Activated CD4-positive, alpha-beta memory T cell treated with anti-CD3 and anti-CD28 coated beads, Interleukin-2, amount 10 ng/mL, durations not matched to agents 7 days and 5 days (primary cell): ENCODE data around the gene PDGFRB. TPM values are rescaled to one million over a fixed set of nuclear protein-coding genes. Genes with fewer than 3 reads are reported as not detected.

ENCODE experiments used
- CTCF ChIA-PET: fragments of 350-600 bp; sonication (Branson Sonifier 250); formaldehyde crosslinking; loops from one replicate; lab custom pipeline; 2021; ENCODE audit warnings: antibody characterized with exemption, inconsistent platforms; lab: Charles Lee
- POLR2A ChIA-PET: fragments of 350-600 bp; sonication (Branson Sonifier 250); formaldehyde crosslinking; loops from one replicate; lab custom pipeline; 2021; ENCODE audit warnings: antibody characterized with exemption; lab: Charles Lee
- DNase-seq: peaks from one replicate; pipeline ENCODE4 v3.0.0-alpha.2; 2020
- H3K27ac Mint-ChIP-seq: one replicate; pipeline ENCODE4 v1.8.0; 2021; ENCODE audit warnings: mild to moderate bottlenecking, mixed read lengths
- H3K27me3 Mint-ChIP-seq: one replicate; pipeline ENCODE4 v1.8.0; 2021; ENCODE audit warnings: mixed read lengths
- H3K36me3 Mint-ChIP-seq: one replicate; pipeline ENCODE4 v1.8.0; 2021; ENCODE audit warnings: low read depth, mixed read lengths
- H3K4me1 Mint-ChIP-seq: one replicate; pipeline ENCODE4 v1.8.0; 2021; ENCODE audit warnings: mixed read lengths
- H3K4me3 Mint-ChIP-seq: one replicate; pipeline ENCODE4 v1.8.0; 2021; ENCODE audit warnings: mild to moderate bottlenecking, mixed read lengths
- H3K9me3 Mint-ChIP-seq: one replicate; pipeline ENCODE4 v1.8.0; 2021; ENCODE audit warnings: mixed read lengths
- total RNA-seq, 2 experiments: library from RNA; stranded (reverse); gene quantifications; one replicate each; pipeline ENCODE4 v1.2.3, GENCODE V29; 2021

The PDGFRB gene
- total RNA-seq, 2 experiments from 2014 or later: 7.2 to 9.0 TPM

DNA sequence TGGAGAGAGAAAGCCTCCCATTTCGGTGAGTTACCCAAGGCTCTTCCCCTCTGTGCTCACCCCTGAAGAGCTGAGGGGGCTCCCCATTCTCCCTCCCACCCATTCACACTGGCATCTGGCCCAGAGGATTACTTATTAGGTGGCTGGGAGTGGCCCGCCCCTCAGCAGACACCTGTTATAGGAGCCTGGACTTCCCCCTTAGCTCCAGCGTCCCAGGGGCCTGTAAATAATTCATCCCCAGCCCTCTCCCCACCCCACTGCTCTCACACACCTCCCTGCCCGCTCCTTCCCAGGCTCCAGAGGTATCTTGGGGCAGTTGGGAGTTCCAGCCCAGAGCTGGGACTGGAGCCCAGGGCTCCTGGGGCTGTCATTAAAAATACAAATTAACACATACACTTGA is 22.6 kb upstream of the PDGFRB start:
- ChIA-PET CTCF (no interaction called here), POLR2A (no interaction called here)
- H3K4me1 Mint-ChIP-seq: no peaks in the 10 kb centered on the region
- H3K9me3 Mint-ChIP-seq: no peaks in the 10 kb centered on the region
- DNase-seq: no peak
- no peak overlapping the region for H3K27ac Mint-ChIP-seq
- peaks cover 10% of the 10 kb centered on the region for H3K27me3 Mint-ChIP-seq
- H3K4me3 Mint-ChIP-seq: no peak overlapping the region
- H3K36me3 Mint-ChIP-seq: no peaks in the 10 kb centered on the region

DNA sequence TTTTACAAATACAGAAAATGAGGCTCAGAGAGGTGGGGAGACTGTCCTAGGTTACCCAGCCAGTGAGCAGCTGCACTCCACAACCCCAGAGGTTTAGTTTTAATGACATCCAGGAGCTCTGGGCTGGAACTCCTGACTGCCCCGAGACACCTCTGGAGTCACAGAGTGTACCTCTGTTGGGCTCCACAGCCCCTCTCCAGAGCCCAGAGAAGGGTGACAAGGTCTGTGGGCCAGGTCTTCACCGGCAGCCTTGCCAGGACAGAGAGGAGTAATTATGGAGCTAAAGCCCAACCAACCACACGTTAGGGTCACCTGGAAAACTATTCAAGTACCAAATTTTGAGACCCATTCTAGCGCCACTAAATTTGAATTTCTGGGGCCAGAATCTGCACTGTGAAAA is 22.1 kb upstream of the PDGFRB start:
- DNase-seq: no peak
- CTCF ChIA-PET: interaction anchor here (1.0 to 2.2 kb wide), 2 partner anchors 32 to 43 kb away, joined by 3 to 6 read pairs; no protein-coding TSS in a partner anchor
- H3K27ac Mint-ChIP-seq: no peak overlapping the region
- no peaks in the 10 kb centered on the region for H3K4me1 Mint-ChIP-seq
- H3K27me3 Mint-ChIP-seq: peaks cover 10% of the 10 kb centered on the region
- H3K36me3 Mint-ChIP-seq: no peaks in the 10 kb centered on the region
- POLR2A ChIA-PET: no interaction called here
- H3K9me3 Mint-ChIP-seq: no peaks in the 10 kb centered on the region
- no peak overlapping the region for H3K4me3 Mint-ChIP-seq

DNA sequence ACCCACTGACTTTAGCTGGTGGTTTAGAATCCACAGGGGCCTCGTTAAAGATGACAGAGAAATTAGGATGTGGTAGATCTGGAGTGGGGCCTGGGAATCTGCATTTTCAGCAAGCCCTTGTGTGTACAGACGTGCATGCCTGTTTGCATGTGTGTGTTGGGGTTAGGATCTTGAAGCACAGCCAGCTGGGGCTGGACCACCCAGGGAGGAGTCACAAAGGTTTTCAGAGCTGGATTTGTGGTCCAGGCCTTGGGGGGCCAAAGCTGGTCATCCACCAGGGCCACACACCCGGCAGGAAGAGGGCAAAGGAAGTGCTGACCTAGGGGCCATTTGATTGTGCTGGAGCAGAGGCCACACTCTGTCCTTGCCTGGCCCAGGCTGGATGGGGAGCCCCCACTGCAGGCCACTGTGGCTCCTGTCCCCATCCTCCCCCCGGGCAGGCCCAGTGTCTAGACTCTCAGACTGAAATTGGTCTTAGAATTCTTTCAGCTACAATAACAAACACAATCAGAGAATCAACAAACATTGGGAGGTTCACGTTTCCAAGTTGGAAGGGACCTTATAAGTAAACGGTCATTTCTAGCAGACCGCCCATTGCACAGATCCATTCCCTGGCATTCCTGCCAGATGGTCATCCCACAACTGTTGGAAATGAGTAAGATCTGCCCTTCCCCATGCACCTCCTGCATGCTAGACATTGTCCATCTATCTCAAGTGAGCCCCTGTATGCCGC is 21.3 kb upstream of the PDGFRB start:
- Mint-ChIP-seq H3K4me1 (no peaks in the 10 kb centered on the region), H3K36me3 (no peaks in the 10 kb centered on the region), H3K27ac (no peak overlapping the region), H3K9me3 (no peaks in the 10 kb centered on the region), H3K27me3 (peaks cover 13% of the 10 kb centered on the region), H3K4me3 (no peak overlapping the region)
- ChIA-PET POLR2A (no interaction called here), CTCF (interaction anchor here (1.0 to 3.0 kb wide), 6 partner anchors 14 to 46 kb away, joined by 3 to 15 read pairs (median 5); no protein-coding TSS in a partner anchor)
- no peak for DNase-seq

DNA sequence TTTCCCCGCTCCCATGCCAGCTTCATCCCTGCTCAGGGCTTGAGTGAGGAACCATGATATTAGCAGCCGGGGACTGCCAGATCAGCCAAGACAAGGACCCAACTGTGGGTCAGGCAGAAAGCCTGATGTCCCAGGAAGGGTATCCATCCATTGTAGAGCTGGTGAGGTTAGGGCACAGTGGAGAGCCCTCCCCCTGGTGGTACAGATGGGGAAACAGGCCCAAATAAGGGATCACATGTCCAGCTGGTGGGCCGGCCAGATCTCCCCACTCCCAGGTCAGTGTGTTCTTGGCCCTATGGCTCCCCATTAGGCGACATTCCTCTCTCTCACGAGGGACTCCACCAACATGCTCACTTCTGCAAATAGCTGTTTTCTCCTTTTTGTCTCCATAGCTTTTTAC is 19.9 kb upstream of the PDGFRB start:
- Mint-ChIP-seq H3K27ac (no peak overlapping the region), H3K4me3 (no peak overlapping the region), H3K27me3 (peaks cover 16% of the 10 kb centered on the region), H3K36me3 (no peaks in the 10 kb centered on the region), H3K4me1 (no peaks in the 10 kb centered on the region), H3K9me3 (no peaks in the 10 kb centered on the region)
- ChIA-PET CTCF (interaction anchor here (1.1 to 3.0 kb wide), 9 partner anchors 11 to 175 kb away, joined by 3 to 15 read pairs (median 4); no protein-coding TSS in a partner anchor), POLR2A (no interaction called here)
- DNase-seq: no peak

DNA sequence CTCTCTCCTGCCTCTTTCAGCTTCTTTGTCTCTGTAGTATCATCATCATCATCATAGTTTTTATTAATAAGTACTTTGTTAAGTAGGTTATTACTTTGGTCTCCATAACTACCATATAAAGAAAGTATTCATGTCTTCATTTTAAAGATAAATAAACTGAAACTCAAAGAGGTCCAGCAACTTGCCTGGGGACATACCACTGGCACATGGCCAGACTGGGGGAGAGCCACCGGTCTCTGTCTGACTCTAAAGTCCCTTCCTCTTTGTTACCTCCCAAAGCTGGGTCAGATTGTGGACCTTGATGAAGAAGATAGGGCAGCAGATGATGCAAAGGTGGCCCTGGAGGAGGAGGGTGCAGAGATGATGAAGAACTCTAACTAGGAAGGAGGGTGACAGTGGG is 19.4 kb upstream of the PDGFRB start:
- peaks cover 21% of the 10 kb centered on the region for H3K27me3 Mint-ChIP-seq
- H3K4me3 Mint-ChIP-seq: no peak overlapping the region
- no peaks in the 10 kb centered on the region for H3K36me3 Mint-ChIP-seq
- no peak overlapping the region for H3K27ac Mint-ChIP-seq
- ChIA-PET POLR2A (no interaction called here), CTCF (interaction anchor here (0.9 to 3.0 kb wide), 11 partner anchors 11 to 176 kb away, joined by 3 to 15 read pairs (median 3); no protein-coding TSS in a partner anchor)
- H3K4me1 Mint-ChIP-seq: no peaks in the 10 kb centered on the region
- DNase-seq: no peak
- no peaks in the 10 kb centered on the region for H3K9me3 Mint-ChIP-seq

DNA sequence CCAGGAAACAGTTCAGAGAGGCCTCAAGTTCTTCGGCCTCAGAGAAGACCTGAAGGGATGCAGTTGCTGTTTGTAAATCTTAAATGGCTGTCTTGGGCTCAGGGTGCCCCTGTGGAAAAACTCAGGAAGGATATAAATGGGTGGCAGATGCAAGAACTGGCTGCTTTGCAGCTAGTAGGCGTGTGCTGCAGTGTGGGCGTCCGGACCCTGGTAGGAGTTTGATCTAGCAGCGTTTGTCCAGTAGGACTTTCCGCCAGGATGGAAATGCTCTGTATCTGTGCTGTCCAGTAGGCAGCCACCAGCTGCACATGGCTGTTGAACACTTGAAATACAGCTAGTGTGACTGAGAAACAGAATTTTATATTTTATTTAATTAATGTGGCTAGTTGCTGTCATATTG is 18.6 kb upstream of the PDGFRB start:
- H3K4me1 Mint-ChIP-seq: no peaks in the 10 kb centered on the region
- H3K27ac Mint-ChIP-seq: no peak overlapping the region
- H3K27me3 Mint-ChIP-seq: peaks cover 23% of the 10 kb centered on the region
- DNase-seq: no peak
- ChIA-PET CTCF (interaction anchor here (0.5 to 3.0 kb wide), 6 partner anchors 15 to 605 kb away, joined by 3 to 15 read pairs (median 3); no protein-coding TSS in a partner anchor), POLR2A (no interaction called here)
- no peak overlapping the region for H3K4me3 Mint-ChIP-seq
- H3K9me3 Mint-ChIP-seq: no peaks in the 10 kb centered on the region
- H3K36me3 Mint-ChIP-seq: no peaks in the 10 kb centered on the region

DNA sequence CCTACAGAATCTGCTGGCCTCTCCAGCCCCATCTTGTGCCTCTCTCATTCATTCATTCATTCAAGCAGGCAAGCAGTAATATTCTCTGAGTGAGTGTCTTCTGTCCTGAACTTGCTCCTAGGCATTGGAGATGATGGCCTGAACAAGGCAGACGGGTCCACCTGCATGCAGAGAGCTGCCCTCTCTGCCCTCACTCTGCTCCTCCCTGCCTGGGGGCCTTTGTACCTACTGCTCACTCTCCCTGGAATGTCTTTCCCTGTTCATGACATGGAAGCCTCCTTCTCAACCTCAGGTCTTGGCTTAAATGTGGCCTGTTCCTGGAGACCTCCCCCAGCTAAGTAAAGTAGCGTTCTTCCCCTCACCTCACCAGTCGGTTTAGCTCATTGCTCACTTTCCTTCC is 17.5 kb upstream of the PDGFRB start:
- peaks cover 34% of the 10 kb centered on the region for H3K27me3 Mint-ChIP-seq
- H3K27ac Mint-ChIP-seq: no peak overlapping the region
- no peaks in the 10 kb centered on the region for H3K9me3 Mint-ChIP-seq
- no peaks in the 10 kb centered on the region for H3K4me1 Mint-ChIP-seq
- H3K4me3 Mint-ChIP-seq: no peak overlapping the region
- POLR2A ChIA-PET: no interaction called here
- H3K36me3 Mint-ChIP-seq: no peaks in the 10 kb centered on the region
- CTCF ChIA-PET: interaction anchor here (1.1 to 1.7 kb wide), 2 partner anchors 10 to 177 kb away, joined by 3 to 6 read pairs; no protein-coding TSS in a partner anchor
- no peak for DNase-seq

DNA sequence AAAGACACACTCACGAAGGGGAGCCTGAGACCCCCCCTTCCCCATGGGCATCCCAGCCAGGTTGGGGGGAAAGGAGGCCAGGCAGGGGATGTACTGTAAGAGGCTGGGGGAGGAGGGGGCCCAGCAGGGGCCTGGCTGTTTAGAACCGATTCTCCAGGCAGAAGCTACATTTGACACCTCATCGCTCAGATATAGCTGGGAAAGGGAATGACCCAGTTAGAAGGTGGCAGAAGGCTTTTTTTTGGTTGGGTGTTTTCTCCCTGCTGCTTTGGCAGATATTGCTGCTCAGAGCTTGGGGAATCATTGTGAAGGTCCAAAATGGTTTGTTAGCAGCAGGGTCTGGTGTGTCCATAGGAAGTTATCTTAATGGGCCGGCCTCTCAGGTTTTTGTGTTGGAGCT is 16.9 kb upstream of the PDGFRB start:
- CTCF ChIA-PET: interaction anchor here (1.1 to 1.7 kb wide), 2 partner anchors 9 to 178 kb away, joined by 3 to 6 read pairs; no protein-coding TSS in a partner anchor
- DNase-seq: no peak
- no peak overlapping the region for H3K27ac Mint-ChIP-seq
- H3K4me1 Mint-ChIP-seq: no peaks in the 10 kb centered on the region
- H3K4me3 Mint-ChIP-seq: no peak overlapping the region
- peaks cover 39% of the 10 kb centered on the region for H3K27me3 Mint-ChIP-seq
- POLR2A ChIA-PET: no interaction called here
- H3K36me3 Mint-ChIP-seq: no peaks in the 10 kb centered on the region
- H3K9me3 Mint-ChIP-seq: no peaks in the 10 kb centered on the region

DNA sequence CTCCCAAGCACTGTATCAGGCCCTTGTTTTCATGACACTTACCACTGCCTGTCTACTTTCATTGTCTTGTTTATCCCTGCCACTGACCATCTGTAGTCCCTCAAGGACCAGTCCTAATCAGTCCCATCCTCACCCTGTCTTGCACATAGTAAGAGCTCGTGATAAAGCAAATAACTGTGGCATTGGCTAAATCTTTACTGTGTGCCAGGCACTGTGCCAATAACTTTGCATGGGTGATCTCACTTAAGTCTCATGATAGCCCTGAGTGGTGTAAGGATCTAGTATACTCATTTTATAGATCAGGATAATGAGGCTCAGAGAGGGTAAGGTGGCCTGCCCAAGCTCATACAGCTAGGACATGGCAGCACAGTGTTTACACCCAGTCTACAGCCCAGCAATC is 16.5 kb upstream of the PDGFRB start:
- DNase-seq: no peak
- H3K27me3 Mint-ChIP-seq: peaks cover 43% of the 10 kb centered on the region

DNA sequence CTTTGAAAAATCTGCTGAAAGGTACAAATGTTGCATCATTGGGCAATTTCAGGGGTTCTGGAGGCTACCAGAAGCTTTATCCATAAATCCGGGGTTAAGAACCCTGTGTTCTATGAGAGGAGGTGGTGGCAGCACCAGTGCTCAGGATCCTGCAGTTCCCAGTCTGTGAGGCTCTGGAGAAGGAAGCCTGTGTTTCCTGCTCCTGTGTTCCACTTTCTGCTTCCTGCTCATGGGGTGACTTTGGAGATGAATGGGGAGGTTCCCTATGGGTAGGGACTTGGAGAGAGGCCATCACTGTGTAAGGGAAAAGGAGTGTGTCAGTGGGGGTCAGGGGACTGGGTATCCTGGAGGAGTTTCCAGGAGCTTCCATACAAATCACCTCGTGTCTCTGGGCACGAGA is 13.2 kb upstream of the PDGFRB start:
- ChIA-PET POLR2A (no interaction called here), CTCF (interaction anchor here (0.8 to 1.5 kb wide), 4 partner anchors 9 to 39 kb away, joined by 3 to 5 read pairs (median 4); no protein-coding TSS in a partner anchor)
- H3K4me1 Mint-ChIP-seq: no peaks in the 10 kb centered on the region
- H3K4me3 Mint-ChIP-seq: no peak overlapping the region
- H3K27ac Mint-ChIP-seq: no peak overlapping the region
- H3K9me3 Mint-ChIP-seq: no peaks in the 10 kb centered on the region
- no peak for DNase-seq
- H3K27me3 Mint-ChIP-seq: peaks cover 56% of the 10 kb centered on the region
- H3K36me3 Mint-ChIP-seq: no peaks in the 10 kb centered on the region

More for the DNA sequence above, 16.5 kb upstream of the PDGFRB start:
- no peak overlapping the region for H3K27ac Mint-ChIP-seq
- POLR2A ChIA-PET: no interaction called here
- no peaks in the 10 kb centered on the region for H3K36me3 Mint-ChIP-seq
- no peaks in the 10 kb centered on the region for H3K4me1 Mint-ChIP-seq
- H3K4me3 Mint-ChIP-seq: no peak overlapping the region
- no peaks in the 10 kb centered on the region for H3K9me3 Mint-ChIP-seq
- CTCF ChIA-PET: interaction anchor here (1.1 to 1.7 kb wide), 2 partner anchors 9 to 178 kb away, joined by 3 to 6 read pairs; no protein-coding TSS in a partner anchor

DNA sequence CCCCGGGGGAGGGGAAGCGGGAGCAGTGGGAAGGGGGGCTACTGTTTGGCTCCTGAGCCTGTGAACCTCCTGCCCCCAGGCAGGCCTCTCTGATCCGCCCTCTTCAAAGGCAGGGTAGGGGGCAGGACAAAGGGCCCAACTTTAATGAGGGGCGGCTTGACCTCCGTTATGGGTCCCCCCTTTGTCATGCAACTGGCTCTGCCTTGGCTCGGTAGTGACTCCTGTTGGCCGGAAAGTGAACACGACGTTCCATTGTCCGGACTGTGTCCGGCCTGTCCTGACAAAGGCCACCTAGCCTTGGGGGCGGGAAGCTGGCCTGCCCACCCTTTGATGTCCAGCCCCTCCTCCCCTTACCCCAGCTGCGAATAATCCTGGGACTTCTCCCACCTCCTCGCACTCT is 12.3 kb upstream of the PDGFRB start:
- Mint-ChIP-seq H3K27ac (no peak overlapping the region), H3K27me3 (peaks cover 50% of the 10 kb centered on the region), H3K4me3 (no peak overlapping the region), H3K4me1 (no peaks in the 10 kb centered on the region), H3K9me3 (no peaks in the 10 kb centered on the region), H3K36me3 (no peaks in the 10 kb centered on the region)
- ChIA-PET CTCF (interaction anchor here (0.8 to 1.5 kb wide), 3 partner anchors 18 to 38 kb away, joined by 3 to 4 read pairs (median 3); no protein-coding TSS in a partner anchor), POLR2A (no interaction called here)
- DNase-seq: no peak

DNA sequence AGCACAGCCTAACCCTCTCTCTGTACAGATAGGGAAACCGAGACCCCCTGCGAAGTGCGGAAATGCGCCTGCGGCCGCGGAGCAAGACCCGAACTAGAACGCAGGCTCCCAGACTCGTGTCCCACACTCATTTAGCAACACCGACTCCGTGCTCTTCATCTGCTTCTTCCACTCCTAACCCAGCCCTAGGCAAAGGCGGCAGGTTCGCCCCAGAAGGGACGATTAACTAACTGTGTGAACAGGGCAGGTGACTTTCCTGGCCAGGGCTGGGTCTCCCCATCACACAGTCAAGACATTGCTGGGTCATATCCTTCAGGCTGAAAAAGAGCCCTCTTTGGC is 11.8 kb upstream of the PDGFRB start:
- Mint-ChIP-seq H3K27ac (no peak overlapping the region), H3K4me1 (no peaks in the 10 kb centered on the region), H3K27me3 (peaks cover 50% of the 10 kb centered on the region), H3K9me3 (no peaks in the 10 kb centered on the region), H3K4me3 (no peak overlapping the region), H3K36me3 (no peaks in the 10 kb centered on the region)
- ChIA-PET POLR2A (no interaction called here), CTCF (no interaction called here)
- no peak for DNase-seq

DNA sequence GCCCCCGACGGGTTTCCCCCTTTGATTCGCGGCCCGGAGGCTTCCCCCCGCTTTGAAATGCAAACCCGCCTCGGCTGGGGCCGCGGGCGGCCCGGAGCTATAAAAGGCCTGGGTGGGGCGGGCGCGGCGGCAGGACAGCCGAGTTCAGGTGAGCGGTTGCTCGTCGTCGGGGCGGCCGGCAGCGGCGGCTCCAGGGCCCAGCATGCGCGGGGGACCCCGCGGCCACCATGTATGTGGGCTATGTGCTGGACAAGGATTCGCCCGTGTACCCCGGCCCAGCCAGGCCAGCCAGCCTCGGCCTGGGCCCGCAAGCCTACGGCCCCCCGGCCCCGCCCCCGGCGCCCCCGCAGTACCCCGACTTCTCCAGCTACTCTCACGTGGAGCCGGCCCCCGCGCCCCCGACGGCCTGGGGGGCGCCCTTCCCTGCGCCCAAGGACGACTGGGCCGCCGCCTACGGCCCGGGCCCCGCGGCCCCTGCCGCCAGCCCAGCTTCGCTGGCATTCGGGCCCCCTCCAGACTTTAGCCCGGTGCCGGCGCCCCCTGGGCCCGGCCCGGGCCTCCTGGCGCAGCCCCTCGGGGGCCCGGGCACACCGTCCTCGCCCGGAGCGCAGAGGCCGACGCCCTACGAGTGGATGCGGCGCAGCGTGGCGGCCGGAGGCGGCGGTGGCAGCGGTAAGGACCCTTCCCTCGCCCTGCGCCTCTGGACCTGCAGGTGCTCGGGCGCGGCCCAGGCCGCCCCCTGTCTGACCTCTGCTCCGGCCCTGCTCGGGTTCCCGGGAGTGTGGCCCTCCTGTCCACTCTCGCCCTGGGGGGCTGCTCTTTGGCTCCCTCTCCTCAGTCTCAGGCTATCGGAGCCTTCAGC is 11.2 kb upstream of the PDGFRB start, which contains the start of gene CDX1:
Gene CDX1 (plus strand): TSS at position 129 of the 862 bp plus-strand sequence. CDS start 99 bp downstream, at position 228.
- peaks cover 47% of the 10 kb centered on the region for H3K27me3 Mint-ChIP-seq
- no peaks in the 10 kb centered on the region for H3K9me3 Mint-ChIP-seq
- DNase-seq: no peak
- no peaks in the 10 kb centered on the region for H3K4me1 Mint-ChIP-seq
- H3K36me3 Mint-ChIP-seq: no peaks in the 10 kb centered on the region
- ChIA-PET POLR2A (no interaction called here), CTCF (interaction anchor here (1.6 kb wide), 1 partner anchor 12 kb away, joined by 3 read pairs; the partner anchor contains the start of gene PDGFRB)
- no peak within 1 kb of the TSS for H3K27ac Mint-ChIP-seq
- H3K4me3 Mint-ChIP-seq: no peak within 1 kb of the TSS
